GM18520 (cell line): ENCODE results near the gene SEMA3A.

ENCODE experiments used
- ATAC-seq: cut with Tn5 transposase; IDR thresholded peaks from one replicate; pipeline ENCODE4 v1.9.1; 2021; ENCODE audit not compliant: unreplicated experiment

The SEMA3A gene

DNA sequence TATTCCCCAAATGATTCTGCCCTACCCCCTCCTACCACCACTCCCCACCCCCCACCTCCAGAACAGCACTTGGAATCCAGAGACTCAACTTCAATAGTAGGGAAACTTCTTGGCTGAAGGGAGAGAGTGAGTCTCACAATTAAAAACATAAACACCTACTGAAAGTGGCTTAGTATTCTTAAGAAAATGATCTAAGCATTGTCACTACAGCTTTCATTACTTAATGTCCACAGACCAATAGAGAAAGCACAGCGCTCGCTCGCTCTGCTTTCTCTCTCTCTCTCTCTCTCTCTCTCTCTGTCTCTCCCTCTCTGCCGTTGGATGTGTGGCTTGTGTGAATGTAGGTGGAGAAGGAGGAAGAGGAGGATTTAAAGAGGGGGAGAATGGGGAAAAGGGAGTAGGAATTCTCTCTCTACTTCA, 1.5 kb upstream of the SEMA3A start:
- no peak for ATAC-seq

DNA sequence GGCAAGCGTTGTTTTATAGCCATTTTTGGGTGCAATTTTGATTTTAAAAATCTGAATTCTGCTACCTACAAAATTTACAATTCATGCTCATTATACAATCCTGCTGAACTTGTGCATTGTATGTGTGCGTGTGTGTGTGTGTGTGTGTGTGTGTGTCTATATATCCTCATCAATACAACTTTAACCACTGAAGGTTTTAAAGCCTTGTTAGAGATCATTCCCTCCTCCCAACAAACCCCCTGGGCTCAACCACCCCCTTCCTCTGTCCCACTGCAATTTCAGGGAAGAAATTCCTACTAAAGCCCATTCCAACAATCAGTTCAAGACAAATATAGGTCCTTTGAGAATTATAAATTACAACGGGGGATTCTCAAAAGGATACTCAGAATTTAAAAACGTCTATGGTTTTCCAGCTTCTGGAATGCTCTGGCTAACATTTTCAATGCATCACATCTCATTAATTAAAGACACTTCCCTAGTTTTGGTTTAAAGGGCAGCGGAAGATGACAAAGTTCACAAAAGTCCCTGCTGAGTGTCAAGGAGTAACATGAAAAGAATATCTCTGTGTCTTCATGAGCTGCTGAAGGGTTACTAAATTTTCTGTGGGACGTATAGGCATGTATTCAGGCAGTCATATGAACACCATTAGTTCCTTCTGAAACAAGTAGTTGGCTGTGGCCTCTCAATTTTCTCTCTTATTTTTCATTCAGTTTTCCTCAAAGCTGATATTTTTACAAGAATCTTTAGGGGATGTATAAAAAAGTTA, 889 bp upstream of the SEMA3A start:
- ATAC-seq: no peak

DNA sequence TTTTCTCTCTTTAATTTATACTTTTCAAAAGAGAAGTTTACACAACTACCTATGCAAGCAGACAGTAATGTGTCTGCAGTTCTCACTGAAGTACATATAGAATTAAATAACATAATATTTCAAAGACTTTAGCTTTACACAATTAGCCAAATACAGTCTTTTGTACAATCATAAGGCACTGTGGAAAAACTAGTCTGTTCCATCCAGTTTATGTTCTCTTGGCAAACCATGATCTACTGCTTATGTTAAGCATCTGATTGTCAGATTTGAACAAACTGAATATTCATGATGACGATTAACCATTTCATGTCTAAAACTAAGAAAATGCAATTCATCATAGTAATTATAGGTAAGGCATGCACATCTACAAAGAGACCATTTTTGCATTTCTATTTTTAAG, 842 bp downstream of the SEMA3A start:
- no peak for ATAC-seq

DNA sequence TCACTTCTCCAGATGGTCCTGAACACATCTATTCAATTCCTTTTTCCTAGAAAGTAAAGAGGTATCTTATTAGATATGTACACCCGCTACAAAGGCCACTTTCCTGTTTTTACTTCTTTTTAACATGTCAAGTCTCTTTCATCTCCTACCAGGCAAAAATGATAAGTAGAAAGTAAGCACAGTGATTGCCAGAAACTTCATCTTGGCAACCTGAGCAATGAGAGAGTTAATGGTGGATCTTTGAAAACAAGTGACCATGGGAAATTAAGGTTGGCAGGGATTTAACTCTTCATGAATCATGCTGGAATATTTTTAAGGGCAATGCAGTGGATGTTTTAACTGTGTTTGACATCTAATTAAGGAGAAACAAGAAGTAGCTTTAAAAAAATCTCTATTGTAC, 2.7 kb downstream of the SEMA3A start:
- no peak for ATAC-seq

DNA sequence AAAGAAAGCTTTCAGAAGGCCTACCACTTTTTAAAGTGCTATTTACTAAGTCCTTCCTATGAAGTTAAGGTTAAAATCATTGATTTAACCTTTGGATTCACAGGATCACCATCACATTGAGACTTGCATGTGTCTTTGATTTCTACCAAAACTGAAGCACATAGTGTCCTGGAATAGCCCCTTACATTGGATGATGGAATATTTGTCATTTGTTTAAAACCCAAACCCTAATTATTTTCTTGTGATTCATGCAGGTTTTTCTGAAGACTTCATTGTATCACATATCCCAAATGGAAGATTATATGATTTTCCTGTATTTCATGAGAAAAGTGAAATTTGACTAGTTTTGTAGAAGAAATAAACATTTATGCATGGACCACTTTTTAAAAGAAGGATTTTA, 3.3 kb downstream of the SEMA3A start:
- ATAC-seq: no peak

DNA sequence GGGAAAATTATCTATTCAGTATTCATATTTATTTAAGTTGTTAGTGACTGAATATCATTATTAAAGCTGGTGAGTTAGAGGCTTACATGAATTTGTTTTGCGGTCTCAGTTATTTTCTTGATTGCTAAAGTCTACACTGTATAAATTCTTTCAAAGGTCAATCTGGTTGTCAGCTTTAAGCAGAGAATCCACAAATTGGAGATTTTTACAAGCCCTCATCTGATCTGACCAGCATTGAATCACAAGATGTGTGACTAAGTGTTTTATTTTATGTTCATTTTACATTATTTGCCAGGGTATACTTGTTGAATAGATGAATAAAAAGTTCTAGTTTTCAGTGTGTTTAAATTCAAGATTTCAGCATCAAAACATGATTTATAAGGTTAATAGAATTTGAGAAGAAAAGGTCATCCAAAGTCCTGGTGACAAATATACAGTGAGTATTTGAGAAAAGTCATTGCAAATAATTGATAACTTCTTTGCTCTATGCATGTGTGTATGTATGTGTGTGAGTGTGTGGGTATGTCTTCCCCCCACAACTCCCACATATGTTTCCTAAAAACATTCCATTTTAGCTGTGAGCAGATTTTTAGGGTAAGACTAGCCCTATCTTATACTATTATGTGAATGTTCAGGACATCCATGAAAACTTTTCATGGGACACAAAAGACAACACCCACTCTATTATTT, 4.4 kb downstream of the SEMA3A start:
- ATAC-seq: no peak

DNA sequence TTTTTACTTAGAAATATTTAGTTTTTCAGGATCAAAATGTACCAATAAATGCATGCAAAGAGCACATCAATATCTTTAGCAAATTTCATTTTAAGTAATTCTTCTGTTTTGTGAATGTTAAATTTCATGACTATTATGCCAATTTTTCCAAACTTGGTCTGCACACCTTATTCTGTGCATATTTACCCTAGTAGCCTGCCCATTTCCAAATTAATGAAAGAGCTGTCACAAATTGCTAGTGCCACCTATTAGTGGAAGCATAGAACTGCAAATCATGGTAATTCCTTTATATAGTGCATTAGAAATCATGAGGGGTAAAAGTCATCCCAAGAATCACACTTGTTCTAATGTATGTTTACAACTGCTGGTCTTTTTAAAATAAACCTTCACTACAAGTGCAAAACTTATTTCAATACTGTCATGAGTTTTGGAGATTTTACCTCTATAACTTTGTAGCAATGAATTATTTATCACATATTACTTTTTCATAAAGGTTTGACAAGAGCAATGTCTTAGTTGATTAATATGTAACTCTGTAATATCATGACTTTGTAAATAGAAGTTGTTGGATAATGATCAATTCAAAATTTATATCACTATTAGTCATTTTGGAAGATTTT, 5.7 kb downstream of the SEMA3A start:
- no peak for ATAC-seq

DNA sequence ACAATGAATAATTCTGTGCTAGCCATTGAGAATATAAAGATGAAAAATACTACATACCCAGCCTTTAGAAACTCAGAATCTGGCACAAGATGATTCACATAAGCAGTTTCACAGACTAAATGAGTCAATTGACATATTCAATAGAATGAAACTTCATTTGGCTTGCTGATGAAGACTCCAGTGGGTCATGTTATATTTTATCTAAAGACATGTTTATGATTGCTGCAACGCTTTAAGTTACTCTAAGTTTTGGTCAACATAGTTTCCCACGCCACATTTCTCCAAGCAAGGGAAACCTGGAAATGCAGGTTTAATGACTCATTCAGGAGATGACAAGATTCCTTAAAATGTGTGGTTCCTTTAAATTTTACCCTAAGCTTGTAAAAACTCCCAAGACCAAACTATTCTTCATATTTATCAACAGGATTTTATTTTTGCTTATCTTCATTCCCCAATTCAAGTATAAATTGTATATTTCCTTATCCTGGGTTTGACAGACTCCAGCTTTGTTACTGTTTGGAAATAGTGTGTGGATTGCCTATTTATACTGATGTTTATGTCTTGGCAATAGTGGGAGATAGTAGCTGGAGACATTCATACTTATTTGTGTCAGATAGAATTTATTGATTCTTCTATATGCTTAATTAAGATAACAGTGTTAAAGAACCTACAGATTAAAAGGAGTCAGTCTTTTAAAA, 6.6 kb downstream of the SEMA3A start:
- ATAC-seq: no peak

DNA sequence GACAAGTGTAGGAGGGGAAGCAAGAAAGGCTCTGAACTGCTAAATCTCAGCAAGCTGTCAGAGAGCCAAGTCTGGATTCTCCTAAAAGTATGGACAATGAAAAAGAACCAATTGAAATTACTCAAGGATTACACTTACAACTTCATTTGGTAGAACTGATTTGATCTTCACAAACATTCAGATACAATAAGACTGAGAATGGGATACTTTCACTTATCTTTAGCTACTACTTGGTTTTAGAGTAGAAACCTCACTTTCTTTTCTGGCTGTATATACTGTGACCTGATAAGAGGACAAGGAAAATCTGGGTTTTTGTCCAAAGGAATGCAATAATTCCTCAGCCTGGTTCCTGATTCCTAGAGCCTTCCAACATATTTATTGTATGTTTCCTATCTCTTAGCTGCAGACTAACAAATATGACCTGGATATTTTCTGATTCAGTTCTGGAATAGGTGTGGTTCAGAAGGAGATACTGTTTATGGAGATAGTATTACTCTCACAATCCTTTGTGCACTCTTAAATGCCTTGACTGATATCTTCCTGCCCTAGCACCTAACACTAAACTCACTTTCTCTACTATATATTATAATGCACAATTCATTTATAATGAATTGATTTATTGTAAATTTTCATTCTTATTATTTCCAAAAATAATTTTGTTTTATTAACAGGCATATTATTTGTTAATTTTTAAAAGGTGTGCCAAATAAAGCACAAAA, 7.3 kb downstream of the SEMA3A start:
- ATAC-seq: no peak

DNA sequence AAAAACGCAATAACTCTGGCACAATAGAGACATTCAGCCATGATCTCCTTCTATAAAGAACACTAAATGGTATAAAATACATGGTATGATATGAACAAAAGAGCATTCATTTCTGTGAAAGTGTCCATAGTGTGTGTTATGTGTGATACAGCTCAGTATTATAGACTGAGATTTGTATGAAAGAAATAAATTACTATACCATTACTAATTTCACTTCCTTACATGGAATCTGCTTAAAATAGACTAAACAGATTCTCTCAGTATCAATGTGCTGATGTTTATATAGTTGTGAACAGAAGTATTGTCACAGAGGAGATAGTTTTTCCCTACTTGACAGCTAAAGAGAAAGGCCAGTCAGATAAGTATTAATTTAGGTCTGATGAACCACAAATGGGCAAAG, 10.8 kb downstream of the SEMA3A start:
- ATAC-seq: no peak

DNA sequence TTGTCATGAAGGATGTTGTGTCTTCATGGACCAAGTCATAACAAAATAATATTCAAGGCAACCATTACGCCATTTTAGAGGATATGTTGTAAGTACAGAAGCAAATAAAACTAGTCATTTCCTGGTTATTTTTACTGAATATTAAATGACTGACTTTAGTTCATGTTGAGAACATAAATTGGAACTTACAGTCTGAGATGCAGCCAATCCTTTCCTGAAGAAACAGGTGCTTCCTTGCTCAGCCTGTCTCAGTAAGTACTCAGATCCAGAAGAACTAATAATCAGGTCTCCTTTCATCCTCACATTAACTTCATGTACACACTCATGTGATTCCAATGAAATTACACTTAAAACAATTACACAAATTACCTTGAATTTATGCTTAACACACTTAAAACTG, 12.3 kb downstream of the SEMA3A start:
- no peak for ATAC-seq

DNA sequence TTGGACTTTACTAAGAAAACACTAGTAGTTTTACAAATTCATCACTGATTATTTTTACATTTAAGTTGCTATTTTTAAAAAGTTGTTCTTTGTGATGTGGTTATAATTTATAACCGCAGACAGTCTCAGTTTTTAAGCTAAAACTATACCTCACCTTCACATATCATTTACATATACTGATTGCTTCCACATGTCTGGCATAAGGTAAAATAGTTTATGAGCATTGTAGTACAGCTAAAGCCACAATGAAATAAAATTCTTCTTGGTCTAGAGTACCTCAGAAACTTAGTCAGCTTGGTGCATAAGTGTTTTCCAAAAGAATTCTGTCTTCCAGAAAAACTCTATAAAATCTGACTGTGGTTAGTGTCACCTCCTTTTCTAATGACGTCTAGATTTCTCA, 13.0 kb downstream of the SEMA3A start:
- no peak for ATAC-seq

DNA sequence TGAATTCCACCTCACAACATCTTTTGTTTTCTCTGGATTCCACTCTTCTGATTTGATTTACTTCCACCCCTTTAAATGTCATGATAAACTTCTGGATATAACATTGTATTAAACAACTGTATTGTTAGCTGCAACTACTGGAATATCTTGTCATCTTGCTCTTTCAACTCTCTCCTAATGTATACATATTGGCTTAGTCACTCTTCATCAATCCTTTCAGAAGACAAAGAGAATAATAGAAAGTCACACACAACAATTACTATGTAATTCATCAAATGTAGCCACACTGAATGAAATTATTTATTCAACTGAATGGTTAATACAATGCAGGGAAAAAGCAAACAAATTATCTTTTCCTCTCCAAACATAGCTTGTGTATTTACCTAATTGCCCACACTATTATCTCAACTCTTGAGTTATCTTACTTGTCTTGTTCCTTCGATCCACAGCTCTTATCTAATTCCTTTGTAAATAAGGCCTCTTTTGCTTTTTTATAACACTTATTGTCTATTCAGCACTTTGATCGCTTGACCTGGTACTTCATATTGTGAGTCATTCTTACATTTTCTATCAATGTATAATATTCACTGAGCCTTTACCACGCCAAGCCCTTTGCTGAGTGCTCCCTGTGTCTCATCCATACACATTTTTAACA, 16.7 kb downstream of the SEMA3A start:
- no peak for ATAC-seq

DNA sequence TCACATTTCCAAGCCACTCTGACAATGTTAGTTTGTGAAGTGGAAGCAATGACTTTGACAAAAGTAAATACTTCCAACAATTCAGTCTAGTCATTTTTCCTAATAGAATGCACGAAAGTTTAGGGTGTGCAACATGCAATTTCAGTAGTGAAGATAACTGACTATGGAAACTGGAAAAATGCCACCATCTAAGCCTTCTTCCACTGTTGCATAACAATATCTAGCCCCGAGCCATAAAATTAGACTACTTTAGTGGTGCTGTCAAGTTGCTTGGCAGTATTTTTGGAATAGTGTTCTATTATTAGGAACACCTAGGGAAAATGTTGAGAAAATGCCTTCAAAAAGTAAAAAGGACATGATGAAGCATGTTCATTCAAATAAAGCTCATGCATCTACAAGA, 17.9 kb downstream of the SEMA3A start:
- ATAC-seq: no peak

DNA sequence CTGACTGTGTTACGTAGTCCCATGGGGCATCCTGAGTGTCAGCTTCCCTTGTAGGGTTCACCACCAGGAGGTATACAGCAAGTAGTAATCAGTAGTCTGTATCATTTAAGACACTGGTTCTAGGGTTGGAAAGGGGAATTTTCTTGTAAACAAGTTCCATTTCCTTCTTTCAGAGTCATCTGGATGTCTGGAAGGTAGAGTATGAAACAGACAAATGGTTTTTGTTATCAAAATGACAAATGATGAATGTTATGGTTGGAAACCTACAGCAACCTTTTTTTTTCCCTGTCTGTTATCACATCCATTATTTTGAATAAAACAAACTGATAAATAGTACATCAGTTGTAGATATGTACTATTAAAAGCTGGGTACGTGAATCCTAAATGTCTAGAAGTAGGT, 19.1 kb downstream of the SEMA3A start:
- ATAC-seq: no peak

DNA sequence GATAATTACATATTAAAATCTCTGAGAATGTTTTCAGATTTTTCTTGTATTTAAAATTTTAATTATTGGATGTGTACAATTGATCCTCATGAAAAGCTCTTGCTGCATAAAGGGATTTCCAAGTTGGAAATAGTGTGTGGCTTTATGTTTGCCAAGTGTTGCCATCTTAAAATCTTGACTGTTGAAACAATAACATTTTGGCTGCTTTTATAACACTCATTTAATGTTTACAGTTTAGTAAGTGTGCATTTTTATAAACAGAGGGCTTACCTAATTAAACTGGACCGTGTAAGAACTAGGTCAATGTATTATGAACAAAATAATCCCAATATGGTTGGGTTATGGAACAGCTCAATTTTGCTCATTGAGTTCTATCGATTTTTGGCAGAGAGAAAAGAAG, 23.9 kb downstream of the SEMA3A start:
- ATAC-seq: no peak

DNA sequence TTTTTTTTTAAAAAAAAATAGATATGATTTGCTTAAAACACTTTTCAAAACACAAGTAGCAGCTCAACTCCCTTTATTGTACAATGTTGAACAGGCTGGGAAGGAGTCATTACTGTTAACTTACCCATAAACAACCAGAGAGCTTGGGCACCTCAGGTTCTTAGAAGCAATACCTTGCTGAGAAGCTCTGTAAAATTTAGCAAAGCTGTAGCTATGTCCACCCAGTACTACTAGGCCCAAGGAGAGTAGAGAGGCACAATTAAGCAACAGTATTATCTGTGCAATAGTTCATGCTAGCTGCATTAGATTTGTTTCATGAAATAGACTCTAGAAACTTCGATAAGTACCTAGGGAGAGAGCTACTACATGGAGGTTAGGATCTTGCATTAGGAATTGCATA, 32.0 kb downstream of the SEMA3A start:
- ATAC-seq: no peak

DNA sequence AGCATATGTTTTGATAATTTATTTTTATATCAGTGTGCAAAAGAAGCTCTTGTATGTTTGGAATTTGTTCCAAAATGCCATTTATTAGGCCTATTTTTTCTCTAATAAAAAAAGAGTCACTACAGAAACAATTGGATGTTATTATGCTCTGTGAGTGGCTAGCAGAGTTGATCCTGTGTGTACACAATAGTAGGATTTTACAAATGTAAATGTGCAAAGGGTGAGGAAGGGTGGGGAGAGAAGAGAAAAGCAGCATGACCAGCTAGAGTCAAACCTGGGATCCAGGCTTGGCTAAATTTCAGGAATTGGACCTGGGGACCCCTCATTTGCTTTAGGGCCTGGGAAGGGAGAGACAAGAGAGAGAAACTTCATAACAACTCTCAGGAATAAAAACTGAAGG, 32.5 kb downstream of the SEMA3A start:
- no peak for ATAC-seq

DNA sequence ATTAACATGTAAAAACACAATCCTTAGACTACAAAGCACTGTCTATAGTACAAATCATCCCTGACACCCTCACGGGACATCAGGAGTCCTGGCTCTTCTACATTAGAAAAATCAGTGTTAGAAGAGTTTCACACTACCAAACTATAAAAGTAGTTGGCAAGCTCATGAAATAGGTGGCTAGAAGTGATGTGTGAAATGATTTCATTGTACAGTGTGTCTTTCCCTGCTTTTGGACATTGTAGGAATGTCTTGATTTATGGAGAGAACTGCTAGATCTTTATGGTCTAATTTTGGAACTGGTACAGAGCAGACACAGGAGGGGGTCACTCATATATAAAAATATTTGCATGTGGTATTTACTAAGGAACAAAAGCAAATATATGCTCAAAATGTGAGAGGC, 33.2 kb downstream of the SEMA3A start:
- no peak for ATAC-seq

DNA sequence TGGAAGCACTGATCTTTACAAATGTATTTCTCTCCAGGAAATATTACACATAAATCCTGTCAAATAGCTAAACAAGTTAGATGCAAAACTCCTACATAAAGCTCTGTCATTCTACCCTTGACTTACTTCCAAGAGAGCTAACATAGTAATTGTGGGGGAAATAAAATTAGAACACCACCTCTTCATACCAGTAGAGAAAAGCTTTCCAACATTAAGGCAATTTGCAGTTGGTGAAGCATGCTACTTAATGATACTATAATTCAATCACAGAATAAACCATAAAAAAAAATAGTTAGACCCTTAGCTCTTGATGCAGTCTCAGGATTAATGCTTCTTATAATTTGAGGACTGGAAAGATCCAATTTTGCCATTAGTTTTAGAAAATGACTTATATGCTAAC, 35.2 kb downstream of the SEMA3A start:
- ATAC-seq: no peak

DNA sequence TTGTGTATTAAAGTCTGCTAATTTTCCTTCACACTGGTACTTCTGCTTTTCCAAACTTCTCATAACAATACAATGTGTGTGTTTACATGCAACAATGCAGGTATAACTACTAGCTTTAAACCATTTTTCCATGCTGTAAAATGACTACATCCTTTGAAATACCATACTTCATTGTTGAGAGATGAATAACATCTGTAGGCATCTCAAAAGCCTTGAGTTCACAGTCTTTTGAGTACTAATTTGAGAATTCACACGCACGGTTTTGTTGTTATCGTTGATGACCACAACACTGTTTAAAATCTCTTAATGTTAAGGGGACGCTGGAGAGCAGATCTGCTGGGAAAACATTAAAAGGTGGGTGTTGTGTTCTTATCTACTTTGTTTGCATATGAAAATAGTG, 37.4 kb downstream of the SEMA3A start:
- ATAC-seq: no peak
